H9 (cell line): Measurements from ENCODE around the gene TADA2B. TPM values are rescaled to one million over a fixed set of nuclear protein-coding genes. Genes with fewer than 3 reads are reported as not detected.

ENCODE experiments used
- DNase-seq: peaks from one replicate; pipeline ENCODE4 v3.0.0-alpha.2; 2017
- H2AFZ ChIP-seq: one replicate; pipeline ENCODE4 v1.6.1; 2013; ENCODE audit warnings: mild to moderate bottlenecking, low read length, control low read depth, moderate library complexity
- H2AK5ac ChIP-seq: 2 replicates; pipeline ENCODE4 v1.6.1; 2013; ENCODE audit warnings: low read length, control low read depth, mixed read lengths; ENCODE audit not compliant: insufficient read length
- H2BK120ac ChIP-seq: one replicate; pipeline ENCODE4 v1.6.1; 2013; ENCODE audit warnings: low read depth, mild to moderate bottlenecking, low read length, control low read depth, inconsistent platforms; ENCODE audit not compliant: poor library complexity, severe bottlenecking
- H2BK12ac ChIP-seq: 2 replicates; pipeline ENCODE4 v1.6.1; 2013; ENCODE audit warnings: low read length, control low read depth, mixed read lengths, low read depth; ENCODE audit not compliant: insufficient read length
- H2BK15ac ChIP-seq: 2 replicates; pipeline ENCODE4 v1.6.1; 2013; ENCODE audit warnings: low read depth, low read length, control low read depth
- H2BK20ac ChIP-seq: one replicate; pipeline ENCODE4 v1.6.1; 2013; ENCODE audit warnings: low read depth, mild to moderate bottlenecking, low read length, control low read depth, inconsistent platforms; ENCODE audit not compliant: poor library complexity, severe bottlenecking
- H2BK5ac ChIP-seq: 2 replicates; pipeline ENCODE4 v1.6.1; 2013; ENCODE audit warnings: low read length, control low read depth, mixed read lengths; ENCODE audit not compliant: insufficient read length
- H3K14ac ChIP-seq: 2 replicates; pipeline ENCODE4 v1.6.1; 2013; ENCODE audit warnings: low read length, control low read depth; ENCODE audit not compliant: insufficient read depth
- H3K18ac ChIP-seq: 2 replicates; pipeline ENCODE4 v1.6.1; 2013; ENCODE audit warnings: low read depth, mild to moderate bottlenecking, mixed read lengths, low read length, control low read depth; ENCODE audit not compliant: insufficient read length
- H3K23ac ChIP-seq: 2 replicates; pipeline ENCODE4 v1.6.1; 2013; ENCODE audit warnings: low read length, control low read depth, mixed read lengths, low read depth; ENCODE audit not compliant: insufficient read length
- H3K23me2 ChIP-seq: 2 replicates; pipeline ENCODE4 v1.6.1; 2013; ENCODE audit warnings: low read depth, mild to moderate bottlenecking, mixed read lengths, low read length, control low read depth; ENCODE audit not compliant: insufficient read length, poor library complexity, severe bottlenecking
- H3K27ac ChIP-seq: 2 replicates; pipeline ENCODE4 v1.5.1; 2013; ENCODE audit warnings: low read length, control low read depth, mixed read lengths, low read depth; ENCODE audit not compliant: insufficient read length
- H3K27me3 ChIP-seq: 2 replicates; pipeline ENCODE4 v1.6.1; 2013; ENCODE audit warnings: low read length, control low read depth, inconsistent platforms; ENCODE audit not compliant: insufficient read depth
- H3K4ac ChIP-seq: 2 replicates; pipeline ENCODE4 v1.6.1; 2013; ENCODE audit warnings: low read depth, mild to moderate bottlenecking, control low read depth, inconsistent platforms, low read length, moderate library complexity
- H3K4me1 ChIP-seq: 2 replicates; pipeline ENCODE4 v1.6.1; 2013; ENCODE audit warnings: low read length, control low read depth, inconsistent platforms; ENCODE audit not compliant: insufficient read depth
- H3K4me2 ChIP-seq: 2 replicates; pipeline ENCODE4 v1.6.1; 2013; ENCODE audit warnings: low read length, control low read depth, mixed read lengths; ENCODE audit not compliant: insufficient read length, insufficient read depth
- H3K56ac ChIP-seq: 2 replicates; pipeline ENCODE4 v1.6.1; 2013; ENCODE audit warnings: low read depth, mild to moderate bottlenecking, mixed read lengths, low read length, control low read depth; ENCODE audit not compliant: insufficient read length
- H3K79me1 ChIP-seq: 2 replicates; pipeline ENCODE4 v1.6.1; 2013; ENCODE audit warnings: low read depth, mild to moderate bottlenecking, moderate library complexity, low read length, control low read depth, inconsistent platforms; ENCODE audit not compliant: insufficient read depth, poor library complexity, severe bottlenecking
- H3K79me2 ChIP-seq: 2 replicates; pipeline ENCODE4 v1.6.1; 2013; ENCODE audit warnings: low read length, control low read depth, inconsistent platforms; ENCODE audit not compliant: insufficient read depth
- H3K9ac ChIP-seq: 2 replicates; pipeline ENCODE4 v1.6.1; 2013; ENCODE audit warnings: low read length, control low read depth, mixed read lengths; ENCODE audit not compliant: insufficient read length; ENCODE audit errors: extremely low read depth
- H3K9me3 ChIP-seq: one replicate; pipeline ENCODE4 v1.6.1; 2013; ENCODE audit warnings: low read depth, low read length, inconsistent platforms; ENCODE audit not compliant: control insufficient read depth
- H3T11ph ChIP-seq: one replicate; pipeline ENCODE4 v1.6.1; 2013; ENCODE audit warnings: mild to moderate bottlenecking, low read length, control low read depth, inconsistent platforms
- H4K20me1 ChIP-seq: one replicate; pipeline ENCODE4 v1.6.1; 2013; ENCODE audit not compliant: control insufficient read depth, insufficient read length, insufficient read depth
- H4K5ac ChIP-seq: 2 replicates; pipeline ENCODE4 v1.6.1; 2013; ENCODE audit warnings: low read depth, mild to moderate bottlenecking, mixed read lengths, low read length, control low read depth; ENCODE audit not compliant: insufficient read length
- H4K8ac ChIP-seq: replicated peaks from 2 replicates; pipeline ENCODE4 v1.6.1; 2013; ENCODE audit warnings: low read length, control low read depth, mixed read lengths, low read depth; ENCODE audit not compliant: insufficient read length
- H4K91ac ChIP-seq: 2 replicates; pipeline ENCODE4 v1.6.1; 2013; ENCODE audit warnings: low read depth, mild to moderate bottlenecking, moderate library complexity, mixed read lengths, low read length, control low read depth; ENCODE audit not compliant: insufficient read length
- H3K27ac Mint-ChIP-seq, 3 experiments: 2 replicates in 2 of 3; 3 replicates in 1 of 3; pipeline ENCODE4 v1.8.0; 2020 to 2021; ENCODE audit warnings: mixed read lengths in 3 of 3, mild to moderate bottlenecking in 1 of 3, moderate library complexity in 1 of 3
- H3K27me3 Mint-ChIP-seq: 2 replicates; pipeline ENCODE4 v1.8.0; 2021; ENCODE audit warnings: low read depth, mild to moderate bottlenecking, moderate library complexity, mixed read lengths
- H3K36me3 Mint-ChIP-seq, 3 experiments: 2 replicates in 2 of 3; 3 replicates in 1 of 3; pipeline ENCODE4 v1.8.0; 2020 to 2021; ENCODE audit warnings: low read depth in 3 of 3, mixed read lengths in 3 of 3; ENCODE audit not compliant: insufficient read depth in 1 of 3
- H3K4me1 Mint-ChIP-seq, 2 experiments: 2 replicates each; pipeline ENCODE4 v1.8.0; 2020; ENCODE audit warnings: mixed read lengths in 2 of 2
- H3K4me3 Mint-ChIP-seq, 2 experiments: 2 replicates in 1 of 2; 3 replicates in 1 of 2; pipeline ENCODE4 v1.8.0; 2020 to 2021; ENCODE audit warnings: mild to moderate bottlenecking in 2 of 2, mixed read lengths in 2 of 2, moderate library complexity in 1 of 2
- H3K9me3 Mint-ChIP-seq, 2 experiments: 2 replicates in 1 of 2; 3 replicates in 1 of 2; pipeline ENCODE4 v1.8.0; 2020; ENCODE audit warnings: mild to moderate bottlenecking in 2 of 2, mixed read lengths in 2 of 2, moderate library complexity in 1 of 2
- WGBS: extraction: QIAGEN DNeasy Blood & Tissue Kit; methylation state at CpG from one replicate; pipeline ENCODE4 v1.1.7; 2013; ENCODE audit warnings: missing lambda C conversion rate, low lambda C conversion rate, mixed read lengths; ENCODE audit not compliant: insufficient read length; ENCODE audit errors: extremely low coverage; 5-methylcytosine and 5-hydroxymethylcytosine counted together
- total RNA-seq: library from RNA; stranded (reverse); gene quantifications from 2 replicates; pipeline ENCODE4 v1.2.1, GENCODE V29; 2021
- TF ChIP-seq, protein P1 (sequence below): fragments of 200-600 bp; sonication (generic); conservative IDR thresholded peaks from 3 replicates; pipeline ENCODE4 v1.8.0; 2021; ENCODE audit warnings: antibody characterized with exemption, mild to moderate bottlenecking

TADA2B gene
- total RNA-seq, 1 experiment from 2014 or later, result 14.0 TPM

GRCh38 chr4:7016086-7016485 is 27.1 kb upstream of the TADA2B start:
- TF ChIP-seq, protein P1, sequence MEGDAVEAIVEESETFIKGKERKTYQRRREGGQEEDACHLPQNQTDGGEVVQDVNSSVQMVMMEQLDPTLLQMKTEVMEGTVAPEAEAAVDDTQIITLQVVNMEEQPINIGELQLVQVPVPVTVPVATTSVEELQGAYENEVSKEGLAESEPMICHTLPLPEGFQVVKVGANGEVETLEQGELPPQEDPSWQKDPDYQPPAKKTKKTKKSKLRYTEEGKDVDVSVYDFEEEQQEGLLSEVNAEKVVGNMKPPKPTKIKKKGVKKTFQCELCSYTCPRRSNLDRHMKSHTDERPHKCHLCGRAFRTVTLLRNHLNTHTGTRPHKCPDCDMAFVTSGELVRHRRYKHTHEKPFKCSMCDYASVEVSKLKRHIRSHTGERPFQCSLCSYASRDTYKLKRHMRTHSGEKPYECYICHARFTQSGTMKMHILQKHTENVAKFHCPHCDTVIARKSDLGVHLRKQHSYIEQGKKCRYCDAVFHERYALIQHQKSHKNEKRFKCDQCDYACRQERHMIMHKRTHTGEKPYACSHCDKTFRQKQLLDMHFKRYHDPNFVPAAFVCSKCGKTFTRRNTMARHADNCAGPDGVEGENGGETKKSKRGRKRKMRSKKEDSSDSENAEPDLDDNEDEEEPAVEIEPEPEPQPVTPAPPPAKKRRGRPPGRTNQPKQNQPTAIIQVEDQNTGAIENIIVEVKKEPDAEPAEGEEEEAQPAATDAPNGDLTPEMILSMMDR, result no peak
- no peak overlapping the region for H2AK5ac ChIP-seq
- no peak overlapping the region for H3T11ph ChIP-seq
- H4K91ac ChIP-seq, result no peak overlapping the region
- no peak overlapping the region for H2BK12ac ChIP-seq
- WGBS, result no CpG with 5 or more reads among the region's 11 CpGs
- no peaks in the 10 kb centered on the region; the same call in 1 of the 2 replicates for H3K27me3 Mint-ChIP-seq
- no peak overlapping the region for H2AFZ ChIP-seq
- no peak overlapping the region for H3K23ac ChIP-seq
- no peaks in the 10 kb centered on the region for H3K9me3 ChIP-seq
- H3K4me1 Mint-ChIP-seq, result peaks cover 7 to 13% of the 10 kb centered on the region in 2 experiments; a peak in 3 of 4 replicates
- H3K4me2 ChIP-seq, result no peak overlapping the region
- H3K36me3 Mint-ChIP-seq, result peaks cover 27 to 78% (median 50%) of the 10 kb centered on the region in 3 experiments; a peak in 6 of 7 replicates
- H4K20me1 ChIP-seq, result no peaks in the 10 kb centered on the region
- no peak overlapping the region for H3K14ac ChIP-seq
- H4K5ac ChIP-seq, result no peak overlapping the region
- H3K79me2 ChIP-seq, result no peaks in the 10 kb centered on the region
- no peak overlapping the region for H3K18ac ChIP-seq
- H3K23me2 ChIP-seq, result no peaks in the 10 kb centered on the region
- no peak overlapping the region for H3K4me3 Mint-ChIP-seq
- no peak overlapping the region for H4K8ac ChIP-seq
- no peaks in the 10 kb centered on the region for H3K79me1 ChIP-seq
- no peaks in the 10 kb centered on the region; the same call in 1 of the 2 replicates for H3K27me3 ChIP-seq
- no peak overlapping the region for H2BK5ac ChIP-seq
- H3K9ac ChIP-seq, result no peak overlapping the region
- no peaks in the 10 kb centered on the region for H3K4me1 ChIP-seq
- H2BK15ac ChIP-seq, result no peak overlapping the region
- H3K9me3 Mint-ChIP-seq, result no peaks in the 10 kb centered on the region; a peak in 1 of 5 replicates
- DNase-seq, result no peak
- H2BK120ac ChIP-seq, result no peak overlapping the region
- H2BK20ac ChIP-seq, result no peak overlapping the region
- no peak overlapping the region for H3K56ac ChIP-seq
- no peak overlapping the region for H3K27ac ChIP-seq
- H3K27ac Mint-ChIP-seq, result no peak overlapping the region
- H3K4ac ChIP-seq, result no peak overlapping the region
